Stimulated activated CD4-positive, alpha-beta T cell treated with anti-CD3 and anti-CD28 coated beads, Interleukin-2, amount 100 ng/mL, for 4 hours (primary cell): ENCODE data around the gene TMEM140.
"Not testable (repeated sequence)": the region's sequence is repeated elsewhere in the genome, so short reads cannot be mapped to it uniquely, and the experiment has no call there.

ENCODE experiments used
- DNase-seq: peaks from one replicate; pipeline ENCODE4 v3.0.0-alpha.2; 2020; ENCODE audit warnings: low read depth

Gene TMEM140

GRCh38 chr7:135147899-135148721 is at the start of gene TMEM140:
Gene TMEM140 (plus strand): TSS chr7:135148072. CDS start chr7:135164442, 16,370 bp downstream.
- DNase-seq, result peak; percentile 58

- no peak for DNase-seq
These were observed 49.5 kb upstream of the TMEM140 start for GRCh38 chr7:135098391-135098790.

GRCh38 chr7:135100856-135101255 is 47.0 kb upstream of the TMEM140 start:
- DNase-seq, result no peak

- no peak for DNase-seq
These were observed 45.5 kb upstream of the TMEM140 start for GRCh38 chr7:135102372-135102771.

- no peak for DNase-seq
These were observed 38.3 kb upstream of the TMEM140 start for GRCh38 chr7:135109562-135109961.

GRCh38 chr7:135109976-135110375 is 37.9 kb upstream of the TMEM140 start:
- no peak for DNase-seq

- DNase-seq, result no peak
These were observed 36.5 kb upstream of the TMEM140 start for GRCh38 chr7:135111379-135111778.

- DNase-seq, result no peak
These were observed 33.2 kb upstream of the TMEM140 start for GRCh38 chr7:135114622-135115021.

GRCh38 chr7:135117096-135117495 is 30.8 kb upstream of the TMEM140 start:
- no peak for DNase-seq

GRCh38 chr7:135121868-135122267 is 26.0 kb upstream of the TMEM140 start:
- DNase-seq, result no peak

GRCh38 chr7:135124631-135125030 is 23.2 kb upstream of the TMEM140 start:
- not testable (repeated sequence) for DNase-seq

- DNase-seq, result no peak
These were observed 18.9 kb upstream of the TMEM140 start for GRCh38 chr7:135128931-135129330.

GRCh38 chr7:135129579-135129978 is 18.3 kb upstream of the TMEM140 start:
- no peak for DNase-seq

- DNase-seq, result no peak
These were observed 3.8 kb upstream of the TMEM140 start for GRCh38 chr7:135143885-135144668.

GRCh38 chr7:135147341-135147898 is 452 bp upstream of the TMEM140 start:
- DNase-seq, result no peak

GRCh38 chr7:135150072-135150782 is 2.4 kb downstream of the TMEM140 start:
- no peak for DNase-seq

GRCh38 chr7:135151132-135151531 is 3.3 kb downstream of the TMEM140 start:
- no peak for DNase-seq

- DNase-seq, result no peak
These were observed 3.7 kb downstream of the TMEM140 start for GRCh38 chr7:135151533-135151932.

GRCh38 chr7:135152442-135152841 is 4.6 kb downstream of the TMEM140 start:
- DNase-seq, result no peak

- DNase-seq, result no peak
These were observed 6.9 kb downstream of the TMEM140 start for GRCh38 chr7:135154734-135155133.

GRCh38 chr7:135156290-135156689 is 8.4 kb downstream of the TMEM140 start:
- DNase-seq, result no peak

GRCh38 chr7:135158141-135158655 is 10.3 kb downstream of the TMEM140 start:
- DNase-seq, result no peak
